GM11168 (cell line): ENCODE results near the gene ADAMTS7.
"Not testable (repeated sequence)": the region's sequence is repeated elsewhere in the genome, so short reads cannot be mapped to it uniquely, and the experiment has no call there.

Experiments used
- in situ Hi-C: fragments of 300-500 bp; cut with MboI; formaldehyde crosslinking; loops from one replicate; pipeline ENCODE4 v1.12.0; 2022; ENCODE audit warnings: low sequenced_read_pairs; ENCODE audit not compliant: unreplicated experiment

ADAMTS7 gene, protein sequence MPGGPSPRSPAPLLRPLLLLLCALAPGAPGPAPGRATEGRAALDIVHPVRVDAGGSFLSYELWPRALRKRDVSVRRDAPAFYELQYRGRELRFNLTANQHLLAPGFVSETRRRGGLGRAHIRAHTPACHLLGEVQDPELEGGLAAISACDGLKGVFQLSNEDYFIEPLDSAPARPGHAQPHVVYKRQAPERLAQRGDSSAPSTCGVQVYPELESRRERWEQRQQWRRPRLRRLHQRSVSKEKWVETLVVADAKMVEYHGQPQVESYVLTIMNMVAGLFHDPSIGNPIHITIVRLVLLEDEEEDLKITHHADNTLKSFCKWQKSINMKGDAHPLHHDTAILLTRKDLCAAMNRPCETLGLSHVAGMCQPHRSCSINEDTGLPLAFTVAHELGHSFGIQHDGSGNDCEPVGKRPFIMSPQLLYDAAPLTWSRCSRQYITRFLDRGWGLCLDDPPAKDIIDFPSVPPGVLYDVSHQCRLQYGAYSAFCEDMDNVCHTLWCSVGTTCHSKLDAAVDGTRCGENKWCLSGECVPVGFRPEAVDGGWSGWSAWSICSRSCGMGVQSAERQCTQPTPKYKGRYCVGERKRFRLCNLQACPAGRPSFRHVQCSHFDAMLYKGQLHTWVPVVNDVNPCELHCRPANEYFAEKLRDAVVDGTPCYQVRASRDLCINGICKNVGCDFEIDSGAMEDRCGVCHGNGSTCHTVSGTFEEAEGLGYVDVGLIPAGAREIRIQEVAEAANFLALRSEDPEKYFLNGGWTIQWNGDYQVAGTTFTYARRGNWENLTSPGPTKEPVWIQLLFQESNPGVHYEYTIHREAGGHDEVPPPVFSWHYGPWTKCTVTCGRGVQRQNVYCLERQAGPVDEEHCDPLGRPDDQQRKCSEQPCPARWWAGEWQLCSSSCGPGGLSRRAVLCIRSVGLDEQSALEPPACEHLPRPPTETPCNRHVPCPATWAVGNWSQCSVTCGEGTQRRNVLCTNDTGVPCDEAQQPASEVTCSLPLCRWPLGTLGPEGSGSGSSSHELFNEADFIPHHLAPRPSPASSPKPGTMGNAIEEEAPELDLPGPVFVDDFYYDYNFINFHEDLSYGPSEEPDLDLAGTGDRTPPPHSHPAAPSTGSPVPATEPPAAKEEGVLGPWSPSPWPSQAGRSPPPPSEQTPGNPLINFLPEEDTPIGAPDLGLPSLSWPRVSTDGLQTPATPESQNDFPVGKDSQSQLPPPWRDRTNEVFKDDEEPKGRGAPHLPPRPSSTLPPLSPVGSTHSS (N-terminal part only)

GRCh38 chr15:78811124-78811824, at the start of gene ADAMTS7:
Gene ADAMTS7 (minus strand): TSS chr15:78811464. CDS start chr15:78811220, 244 bp downstream.
- in situ Hi-C loops, result no loop called here

DNA sequence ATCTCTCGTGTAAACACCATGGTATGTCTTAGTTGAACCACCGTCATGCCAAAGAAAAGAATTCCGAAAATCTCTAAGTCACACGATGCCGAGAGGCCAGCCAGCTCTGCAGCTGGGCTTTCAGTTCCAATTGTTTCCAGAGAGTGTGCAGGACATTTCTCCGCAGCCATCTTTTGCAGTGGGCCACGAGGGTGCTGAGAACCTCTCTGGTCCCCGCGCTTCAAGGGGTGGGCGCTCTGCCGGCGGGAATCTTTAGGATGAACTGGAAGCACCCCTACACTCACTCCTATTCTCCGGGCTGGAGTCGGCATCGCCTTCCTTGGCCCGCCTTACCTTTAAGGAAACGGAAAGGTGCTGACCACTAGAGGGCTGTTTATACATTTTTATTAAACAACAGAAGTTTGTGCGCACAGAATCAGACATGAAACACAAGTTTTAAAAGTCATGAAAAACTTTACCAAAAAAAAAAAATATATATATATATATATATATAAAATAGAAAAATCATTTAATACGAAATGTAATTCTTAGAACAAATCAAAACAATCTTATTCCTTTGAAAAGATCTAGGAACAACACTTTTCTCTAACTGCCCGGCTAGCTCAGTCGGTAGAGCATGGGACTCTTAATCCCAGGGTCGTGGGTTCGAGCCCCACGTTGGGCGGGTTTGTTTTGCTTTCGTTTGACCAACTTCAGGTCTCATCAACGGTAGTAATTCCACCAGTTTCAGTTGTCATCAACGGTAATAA, 48.9 kb upstream of the ADAMTS7 start:
- in situ Hi-C loops, result no loop called here

GRCh38 chr15:78855746-78856145, 44.5 kb upstream of the ADAMTS7 start:
- in situ Hi-C loops, result no loop called here

GRCh38 chr15:78854833-78855372, 43.6 kb upstream of the ADAMTS7 start:
- in situ Hi-C loops, result no loop called here

- in situ Hi-C loops, result no loop called here
Observed at GRCh38 chr15:78853500-78853899, 42.2 kb upstream of the ADAMTS7 start.

GRCh38 chr15:78850941-78851755, 39.9 kb upstream of the ADAMTS7 start:
- in situ Hi-C loops, result no loop called here

DNA sequence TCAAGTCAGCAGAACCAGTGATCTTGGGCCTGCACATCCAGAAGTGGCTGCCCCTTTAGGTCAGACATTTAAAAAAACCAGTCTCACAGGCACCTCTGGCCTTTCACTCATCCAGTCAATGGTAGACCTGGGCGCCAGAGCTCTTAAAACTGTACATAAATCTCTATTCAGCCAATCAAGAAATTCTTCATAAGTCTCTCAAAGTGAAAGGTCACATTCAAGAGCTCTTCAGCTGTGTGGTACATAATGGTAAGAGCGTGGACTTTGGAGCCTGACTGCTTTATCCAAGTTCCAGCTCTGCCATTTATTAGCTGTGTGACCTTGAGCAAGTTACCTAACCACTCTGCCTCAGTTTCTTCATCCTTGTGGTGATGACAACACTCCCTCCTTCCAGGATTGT, 39.1 kb upstream of the ADAMTS7 start:
- in situ Hi-C loops, result no loop called here

DNA sequence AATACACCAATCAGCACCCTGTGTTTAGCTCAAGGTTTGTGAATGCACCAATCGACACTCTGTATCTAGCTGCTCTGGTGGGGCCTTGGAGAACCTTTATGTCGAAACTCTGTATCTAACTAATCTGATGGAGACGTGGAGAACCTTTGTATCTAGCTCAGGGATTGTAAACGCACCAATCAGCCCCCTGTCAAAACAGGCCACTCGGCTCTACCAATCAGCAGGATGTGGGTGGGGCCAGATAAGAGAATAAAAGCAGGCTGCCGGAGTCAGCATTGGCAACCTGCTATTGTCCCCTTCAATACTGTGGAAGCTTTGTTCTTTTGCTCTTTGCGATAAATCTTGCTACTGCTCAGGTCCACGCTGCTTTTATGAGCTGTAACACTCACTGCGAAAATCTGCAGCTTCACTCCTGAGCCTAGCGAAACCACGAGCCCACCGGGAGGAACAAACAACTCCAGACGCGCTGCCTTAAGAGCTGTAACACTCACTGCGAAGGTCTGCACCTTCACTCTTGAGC, 36.2 kb upstream of the ADAMTS7 start:
- in situ Hi-C loops, result not testable (repeated sequence)

DNA sequence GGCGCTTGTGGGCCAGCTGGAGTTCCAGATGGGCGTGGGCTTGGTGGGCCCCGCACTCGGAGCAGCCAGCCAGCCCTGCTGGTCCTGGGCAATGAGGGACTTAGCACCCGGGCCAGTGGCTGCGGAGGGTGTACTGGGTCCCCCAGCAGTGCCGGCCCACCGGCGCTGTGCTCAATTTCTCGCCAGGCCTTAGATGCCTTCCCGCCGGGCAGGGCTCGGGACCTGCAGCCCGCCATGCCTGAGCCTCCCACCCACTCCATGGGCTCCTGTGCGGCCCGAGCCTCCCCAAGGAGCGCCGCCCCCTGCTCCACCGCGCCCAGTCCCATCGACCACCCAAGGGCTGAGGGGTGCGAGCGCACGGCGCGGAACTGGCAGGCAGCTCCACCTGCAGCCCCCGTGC, 35.6 kb upstream of the ADAMTS7 start:
- in situ Hi-C loops, result not testable (repeated sequence)

DNA sequence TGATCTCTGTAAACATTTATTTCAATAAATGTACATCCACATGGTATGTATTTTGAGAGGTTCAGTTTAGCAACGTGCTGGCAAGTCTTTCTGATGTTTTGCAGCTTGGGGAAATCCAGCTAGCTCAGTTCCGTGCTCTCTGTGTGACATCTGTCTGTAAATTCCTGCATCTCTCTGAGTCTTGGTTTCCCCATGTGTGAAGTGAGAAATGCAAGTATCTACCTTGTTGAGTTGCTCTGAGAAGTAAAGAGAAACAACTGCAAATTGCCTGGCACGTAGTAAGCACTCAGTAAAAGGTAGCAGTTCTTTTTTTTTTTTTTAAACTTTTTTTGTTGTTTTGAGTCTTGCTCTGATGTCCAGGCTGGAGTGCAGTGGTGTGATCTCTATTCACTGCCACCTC, 31.3 kb upstream of the ADAMTS7 start:
- in situ Hi-C loops, result no loop called here

DNA sequence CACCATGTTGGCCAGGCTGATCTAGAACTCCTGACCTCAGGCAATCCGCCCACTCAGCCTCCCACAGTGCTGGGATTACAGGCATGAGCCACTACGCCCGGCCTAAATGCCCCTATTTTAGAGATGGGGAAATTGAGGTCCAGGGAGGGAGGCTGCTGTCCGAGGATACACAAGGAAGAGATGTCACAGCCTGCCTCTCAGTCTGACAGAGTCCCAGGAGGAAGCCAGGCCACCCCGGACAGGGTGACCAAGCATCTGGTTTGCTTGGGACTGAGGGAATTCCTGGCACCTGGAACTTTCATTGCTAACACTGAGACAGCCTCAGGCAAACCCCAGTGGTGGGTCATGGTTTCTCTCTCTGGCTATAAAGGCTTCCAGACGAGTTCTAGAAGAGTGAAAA, 30.6 kb upstream of the ADAMTS7 start:
- in situ Hi-C loops, result no loop called here

- in situ Hi-C loops, result no loop called here
Observed at GRCh38 chr15:78841376-78841706, 30.1 kb upstream of the ADAMTS7 start.

DNA sequence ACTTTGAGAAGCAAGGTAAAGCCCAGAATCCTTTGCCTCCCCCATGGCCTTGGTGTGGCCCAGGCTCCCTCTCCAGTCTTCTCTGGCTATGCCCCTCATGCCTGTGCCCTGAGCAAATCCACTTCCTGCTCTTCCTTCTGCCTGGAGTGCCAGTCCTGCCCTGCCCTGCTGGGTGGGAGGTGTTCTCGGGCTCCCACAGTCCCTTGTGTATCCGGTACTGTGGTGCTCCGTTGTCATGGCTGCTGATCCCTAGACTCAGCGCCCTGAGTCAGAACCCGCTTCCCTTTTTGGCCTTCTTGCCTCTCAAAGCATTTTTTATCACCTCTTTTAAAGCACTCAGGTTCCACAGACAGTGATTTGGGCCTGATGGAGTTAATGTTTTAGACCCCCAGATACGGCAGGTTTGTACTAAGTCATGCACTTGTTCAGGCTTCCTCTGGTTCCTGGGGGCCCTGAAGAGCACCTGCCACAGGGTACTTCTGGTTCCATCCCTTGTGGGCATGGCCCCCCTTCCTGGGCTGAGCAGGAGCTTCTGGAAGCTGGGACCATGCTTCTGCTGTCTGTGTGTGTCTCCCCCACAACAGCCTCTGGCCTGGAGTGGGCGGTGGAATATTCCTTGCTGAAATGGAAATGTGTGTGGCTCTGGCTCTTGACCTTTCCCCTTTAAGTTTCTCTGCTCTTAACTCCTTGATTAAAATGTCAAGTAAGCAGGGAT, 29.6 kb upstream of the ADAMTS7 start:
- in situ Hi-C loops, result no loop called here

- in situ Hi-C loops, result not testable (repeated sequence)
Observed at GRCh38 chr15:78839151-78839550, 27.9 kb upstream of the ADAMTS7 start.

- in situ Hi-C loops, result no loop called here
Observed at GRCh38 chr15:78838489-78838888, 27.2 kb upstream of the ADAMTS7 start.

- in situ Hi-C loops, result no loop called here
Observed at GRCh38 chr15:78837543-78837942, 26.3 kb upstream of the ADAMTS7 start.

DNA sequence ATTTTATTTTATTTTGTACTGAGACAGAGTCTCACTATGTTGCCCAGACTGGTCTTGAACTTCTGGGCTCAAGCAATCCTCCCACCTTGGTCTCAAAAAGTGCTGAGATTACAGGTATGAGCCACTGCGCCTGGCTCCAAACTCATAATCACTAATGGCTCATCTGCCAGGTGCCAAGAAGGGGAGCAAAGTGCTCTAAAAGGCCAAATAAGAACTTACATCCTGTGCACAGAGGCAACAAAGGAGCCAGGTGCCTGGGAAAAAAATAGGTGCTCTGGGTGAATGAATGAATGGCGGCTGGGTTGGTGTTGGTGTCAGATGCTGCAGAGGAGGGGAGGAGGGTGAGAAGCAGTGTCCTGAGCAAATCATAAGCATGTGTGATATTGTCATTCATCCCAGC, 25.9 kb upstream of the ADAMTS7 start:
- in situ Hi-C loops, result no loop called here
